H1 (cell line): ENCODE results near the gene NOD2. TPM values are rescaled to one million over a fixed set of nuclear protein-coding genes. Genes with fewer than 3 reads are reported as not detected.

Experiments
- ATF2 ChIP-seq: IDR thresholded peaks from 2 replicates; pipeline ENCODE4 v1.6.1; 2012; ENCODE audit warnings: low read length, inconsistent platforms
- BCL11A ChIP-seq, 2 experiments: IDR thresholded peaks; one replicate each; pipeline ENCODE4 v1.6.1; 2011; ENCODE audit warnings: low read depth in 2 of 2, low read length in 2 of 2, mild to moderate bottlenecking in 2 of 2
- CEBPB ChIP-seq: IDR thresholded peaks from 2 replicates; pipeline ENCODE4 v1.6.1; 2012; ENCODE audit warnings: low read depth, low read length
- CHD2 ChIP-seq: IDR thresholded peaks from 2 replicates; pipeline ENCODE4 v1.6.1; 2012; ENCODE audit warnings: low read length, improper control_type of control experiment
- CTBP2 ChIP-seq: IDR thresholded peaks from 2 replicates; pipeline ENCODE4 v1.7.0; 2011; ENCODE audit warnings: borderline replicate concordance, mild to moderate bottlenecking, moderate library complexity, mixed read lengths, low read length; ENCODE audit not compliant: insufficient read depth, insufficient read length
- HDAC2 ChIP-seq, 2 experiments: fragments of 300-600 bp in 1 of 2; sonication (generic) in 1 of 2; IDR thresholded peaks; 2 replicates each; pipeline ENCODE4 v1.6.1; 2011 to 2012; ENCODE audit warnings: low read depth in 2 of 2, low read length in 2 of 2, mild to moderate bottlenecking in 2 of 2, moderate library complexity in 2 of 2, borderline replicate concordance in 1 of 2, inconsistent platforms in 1 of 2
- JUN ChIP-seq: IDR thresholded peaks from 2 replicates; pipeline ENCODE4 v1.6.1; 2011; ENCODE audit warnings: low read depth, mild to moderate bottlenecking, improper control_type of control experiment, low read length
- JUND ChIP-seq: IDR thresholded peaks from 2 replicates; pipeline ENCODE4 v1.6.1; 2011; ENCODE audit warnings: mild to moderate bottlenecking, improper control_type of control experiment, low read length
- KDM4A ChIP-seq: IDR thresholded peaks from one replicate; pipeline ENCODE4 v1.7.1; 2012; ENCODE audit warnings: low read depth, mild to moderate bottlenecking, moderate library complexity, low read length, inconsistent platforms; ENCODE audit not compliant: severe bottlenecking
- PHF8 ChIP-seq: fragments of 200-600 bp; sonication (generic); conservative IDR thresholded peaks from 2 replicates; pipeline ENCODE4 v1.7.1; 2012; ENCODE audit warnings: low read depth, mild to moderate bottlenecking, inconsistent platforms, low read length, moderate library complexity
- RAD21 ChIP-seq, 2 experiments: IDR thresholded peaks in 1 of 2; conservative IDR thresholded peaks in 1 of 2; 2 replicates each; pipeline ENCODE4 v1.6.1; 2011; ENCODE audit warnings: low read depth in 2 of 2, low read length in 2 of 2, improper control_type of control experiment in 1 of 2, inconsistent platforms in 1 of 2, mild to moderate bottlenecking in 1 of 2, moderate library complexity in 1 of 2
- SIRT6 ChIP-seq: IDR thresholded peaks from one replicate; pipeline ENCODE4 v1.7.1; 2012; ENCODE audit warnings: low read length, inconsistent platforms
- SRF ChIP-seq: IDR thresholded peaks from 2 replicates; pipeline ENCODE4 v1.6.1; 2011; ENCODE audit warnings: mild to moderate bottlenecking, low read depth, low read length, moderate library complexity
- TAF7 ChIP-seq: optimal IDR thresholded peaks from 2 replicates; pipeline ENCODE3; 2011; ENCODE audit warnings: low read depth, mild to moderate bottlenecking, inconsistent platforms, low read length, moderate library complexity, borderline replicate concordance
- TBP ChIP-seq: IDR thresholded peaks from 2 replicates; pipeline ENCODE4 v1.6.1; 2011; ENCODE audit warnings: low read depth, low read length, improper control_type of control experiment
- TEAD4 ChIP-seq: IDR thresholded peaks from 2 replicates; pipeline ENCODE4 v1.6.1; 2012; ENCODE audit warnings: low read depth, low read length, inconsistent platforms, mixed read lengths
- USF2 ChIP-seq: IDR thresholded peaks from 2 replicates; pipeline ENCODE4 v1.6.1; 2011; ENCODE audit warnings: low read length, improper control_type of control experiment
- ZNF274 ChIP-seq: IDR thresholded peaks from 2 replicates; pipeline ENCODE4 v1.7.0; 2012; ENCODE audit warnings: low read length, borderline replicate concordance; ENCODE audit errors: extremely low read depth
- polyA plus RNA-seq, 7 experiments: library from polyadenylated mRNA; depleted of rRNA in 3 of 7; stranded (reverse) in 5 of 7; unstranded in 2 of 7; fragments of >200 nt in 5 of 7; fragments of 200-250 nt in 2 of 7; gene quantifications; 1 replicate in 5 of 7; 2 replicates in 1 of 7; 4 replicates in 1 of 7; pipeline versions ENCODE4 v1.2.1 to v1.2.3, GENCODE V29; 2011 to 2013; ENCODE audit warnings: missing spikeins in 2 of 7, mixed read lengths in 2 of 7
- total RNA-seq: library from RNA; stranded (reverse); fragmentation: NEBNext Ultra II Directional; extraction: Animal tissue kit (Norgen Biotek cat#: 25700); gene quantifications from 2 replicates; pipeline ENCODE4 v1.2.1, GENCODE V29; 2021

Gene NOD2
- total and polyA plus RNA-seq, 2 of the 8 experiments (the other 6 are each of a cell fraction or from before 2014, with no cell fraction given): 0.37 to 0.42 TPM

- TF ChIP-seq USF2: no peak
- TF ChIP-seq CTBP2: no peak
- TF ChIP-seq JUND: no peak
- TF ChIP-seq TBP: no peak
- no peak for TF ChIP-seq BCL11A (IDR thresholded peaks at IDR 0.05; ENCODE audit: low read depth in 2 of 2, low read length in 2 of 2)
- no peak for TF ChIP-seq PHF8
- TF ChIP-seq SIRT6: no peak
- no peak for TF ChIP-seq CHD2
- TF ChIP-seq TAF7: no peak
- peak; percentile 15 to 29; a peak in 2 of 4 replicates for TF ChIP-seq RAD21 (IDR thresholded peaks at IDR 0.05 in 1 of 2, conservative IDR thresholded peaks at IDR 0.05 in 1 of 2; ENCODE audit: low read depth in 2 of 2, low read length in 2 of 2)
- TF ChIP-seq KDM4A: no peak
- TF ChIP-seq HDAC2 (IDR thresholded peaks at IDR 0.05; ENCODE audit: borderline replicate concordance in 1 of 2, low read depth in 2 of 2, low read length in 2 of 2): no peak
- TF ChIP-seq CEBPB: 0 out of 2 replicates have a peak, but pooled peaks have one; percentile 34
- no peak for TF ChIP-seq TEAD4
- TF ChIP-seq SRF: no peak
- TF ChIP-seq JUN: no peak
- TF ChIP-seq ATF2: no peak
- TF ChIP-seq ZNF274: no peak
Measured at GRCh38 chr16:50719401-50720337, 26.3 kb downstream of the NOD2 start (continued).
